Suppressor macrophage (primary cell): Measurements from ENCODE around the gene SPIN2B.

ENCODE experiments used
- DNase-seq, 4 experiments: peaks; one replicate each; pipeline ENCODE4 v3.0.0-alpha.2; 2020 to 2022

Gene SPIN2B

GRCh38 chrX:57070185-57070984 is 51.0 kb downstream of the SPIN2B start:
- no peak for DNase-seq
